Peyer's patch (tissue), 4 donors: ENCODE data around the gene EIF2B4. TPM values are rescaled to one million over a fixed set of nuclear protein-coding genes. Genes with fewer than 3 reads are reported as not detected.
A peak's percentile ranks its signal among the peaks of the same experiment; 100 is the strongest.

Experiments
- DNase-seq, 3 donors: peaks; one replicate each; pipeline ENCODE4 v3.0.0-alpha.2; 2017 to 2019
- H3K27ac ChIP-seq, 4 donors: fragments of 200-600 bp; sonication (generic); one replicate each; pipeline ENCODE4 v1.5.1; 2016 to 2019
- H3K27me3 ChIP-seq, 2 donors: fragments of 200-600 bp; sonication (generic); one replicate each; pipeline ENCODE4 v1.5.1; 2019
- H3K36me3 ChIP-seq, 3 donors: fragments of 200-600 bp; sonication (generic); one replicate each; pipeline ENCODE4 v1.5.1; 2016 to 2019
- H3K4me1 ChIP-seq, 4 donors: fragments of 200-600 bp; sonication (generic); one replicate each; pipeline ENCODE4 v1.5.1; 2016 to 2019
- H3K4me3 ChIP-seq, 4 donors: fragments of 200-600 bp; sonication (generic); 1 replicate in 3 of 4; 2 replicates in 1 of 4; pipeline ENCODE4 v1.5.1; 2016 to 2019; ENCODE audit warnings: mild to moderate bottlenecking in 1 of 4
- H3K9me3 ChIP-seq, 4 donors: fragments of 200-600 bp; sonication (generic); one replicate each; pipeline ENCODE4 v1.5.1; 2016 to 2019; ENCODE audit warnings: mild to moderate bottlenecking in 1 of 4
- POLR2A ChIP-seq, 2 donors: fragments of 450-650 bp; IDR thresholded peaks; one replicate each; pipeline ENCODE4 v1.5.1; 2017; ENCODE audit warnings: antibody characterized with exemption in 2 of 2, mild to moderate bottlenecking in 2 of 2, moderate library complexity in 2 of 2
- total RNA-seq, 4 donors: library from RNA; depleted of rRNA; stranded (reverse); fragments of >200 nt; gene quantifications; one replicate each; pipeline ENCODE4 v1.1.0, GENCODE V29; 2016
- TF ChIP-seq, protein P1 (sequence below), 6 experiments: fragments of 450-650 bp in 4 of 6; fragments of 200-600 bp in 2 of 6; sonication (generic) in 1 of 6; IDR thresholded peaks; one replicate each; pipeline ENCODE4 v1.5.1; 2017 to 2019; ENCODE audit warnings: antibody characterized with exemption in 6 of 6, mild to moderate bottlenecking in 3 of 6, moderate library complexity in 1 of 6

Gene EIF2B4
- total RNA-seq, 4 donors from 2014 or later = 19.8 to 47.0 (median 33.7) TPM

- no peak for DNase-seq
- TF ChIP-seq POLR2A (IDR thresholded peaks at IDR 0.05) = no peak
- TF ChIP-seq, protein P1, sequence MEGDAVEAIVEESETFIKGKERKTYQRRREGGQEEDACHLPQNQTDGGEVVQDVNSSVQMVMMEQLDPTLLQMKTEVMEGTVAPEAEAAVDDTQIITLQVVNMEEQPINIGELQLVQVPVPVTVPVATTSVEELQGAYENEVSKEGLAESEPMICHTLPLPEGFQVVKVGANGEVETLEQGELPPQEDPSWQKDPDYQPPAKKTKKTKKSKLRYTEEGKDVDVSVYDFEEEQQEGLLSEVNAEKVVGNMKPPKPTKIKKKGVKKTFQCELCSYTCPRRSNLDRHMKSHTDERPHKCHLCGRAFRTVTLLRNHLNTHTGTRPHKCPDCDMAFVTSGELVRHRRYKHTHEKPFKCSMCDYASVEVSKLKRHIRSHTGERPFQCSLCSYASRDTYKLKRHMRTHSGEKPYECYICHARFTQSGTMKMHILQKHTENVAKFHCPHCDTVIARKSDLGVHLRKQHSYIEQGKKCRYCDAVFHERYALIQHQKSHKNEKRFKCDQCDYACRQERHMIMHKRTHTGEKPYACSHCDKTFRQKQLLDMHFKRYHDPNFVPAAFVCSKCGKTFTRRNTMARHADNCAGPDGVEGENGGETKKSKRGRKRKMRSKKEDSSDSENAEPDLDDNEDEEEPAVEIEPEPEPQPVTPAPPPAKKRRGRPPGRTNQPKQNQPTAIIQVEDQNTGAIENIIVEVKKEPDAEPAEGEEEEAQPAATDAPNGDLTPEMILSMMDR (IDR thresholded peaks at IDR 0.05) = no peak
- no peaks in the 10 kb centered on the region for H3K9me3 ChIP-seq
- H3K4me3 ChIP-seq = peak overlapping the region; percentile 84 to 99 (median 92)
- no peaks in the 10 kb centered on the region for H3K27me3 ChIP-seq
- H3K27ac ChIP-seq = peak overlapping the region; percentile 76 to 91 (median 85)
- peaks cover 0 to 23% (median 3%) of the 10 kb centered on the region in 4 donors for H3K4me1 ChIP-seq
- H3K36me3 ChIP-seq = no peaks in the 10 kb centered on the region
These were observed 38.6 kb upstream of the EIF2B4 start for GRCh38 chr2:27408601-27409320.

DNA sequence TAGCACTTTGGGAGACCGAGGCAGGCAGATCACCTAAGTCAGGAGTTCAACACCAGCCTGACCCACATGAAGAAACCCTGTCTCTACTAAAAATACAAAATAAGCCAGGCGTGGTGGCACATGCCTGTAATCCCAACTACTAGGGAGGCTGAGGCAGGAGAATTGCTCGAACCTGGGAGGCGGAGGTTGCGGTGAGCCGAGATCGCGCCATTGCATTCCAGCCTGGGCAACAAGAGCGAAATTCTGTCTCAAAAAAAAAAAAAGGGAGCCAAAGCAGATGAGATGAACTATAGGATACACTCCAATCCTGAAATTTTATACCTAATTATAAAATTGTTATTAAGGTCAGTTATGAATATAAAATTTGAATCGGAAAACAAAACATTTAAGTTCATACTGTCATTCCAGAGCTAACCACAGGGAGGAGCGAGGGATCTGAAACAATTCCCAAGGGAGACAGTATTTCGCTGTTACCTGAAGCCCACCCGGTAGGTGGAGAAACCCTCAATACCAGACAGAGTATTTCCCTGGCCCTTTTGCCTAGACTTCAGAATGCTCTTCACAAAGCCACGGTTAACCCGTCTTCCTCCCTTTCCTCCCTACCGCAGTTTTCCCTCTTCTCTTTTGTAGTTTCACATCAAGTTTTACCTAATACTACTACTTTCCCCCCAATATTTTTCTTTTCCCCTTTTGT lies 37.8 kb upstream of the EIF2B4 start:
- no peaks in the 10 kb centered on the region for H3K9me3 ChIP-seq
- no peaks in the 10 kb centered on the region for H3K27me3 ChIP-seq
- DNase-seq = no peak
- no peak overlapping the region for H3K27ac ChIP-seq
- H3K4me1 ChIP-seq = peaks cover 0 to 23% (median 3%) of the 10 kb centered on the region in 4 donors
- H3K4me3 ChIP-seq = peak overlapping the region in 2 of 4 donors; percentile 98 to 99
- TF ChIP-seq, protein P1 (IDR thresholded peaks at IDR 0.05) = peak in 5 of 6 experiments; percentile 5 to 76 (median 67)
- TF ChIP-seq POLR2A (IDR thresholded peaks at IDR 0.05) = no peak
- no peaks in the 10 kb centered on the region for H3K36me3 ChIP-seq

GRCh38 chr2:27400348-27401135 lies 30.4 kb upstream of the EIF2B4 start:
- TF ChIP-seq, protein P1 (IDR thresholded peaks at IDR 0.05) = no peak
- no peak for TF ChIP-seq POLR2A (IDR thresholded peaks at IDR 0.05)
- no peaks in the 10 kb centered on the region for H3K27me3 ChIP-seq

DNA sequence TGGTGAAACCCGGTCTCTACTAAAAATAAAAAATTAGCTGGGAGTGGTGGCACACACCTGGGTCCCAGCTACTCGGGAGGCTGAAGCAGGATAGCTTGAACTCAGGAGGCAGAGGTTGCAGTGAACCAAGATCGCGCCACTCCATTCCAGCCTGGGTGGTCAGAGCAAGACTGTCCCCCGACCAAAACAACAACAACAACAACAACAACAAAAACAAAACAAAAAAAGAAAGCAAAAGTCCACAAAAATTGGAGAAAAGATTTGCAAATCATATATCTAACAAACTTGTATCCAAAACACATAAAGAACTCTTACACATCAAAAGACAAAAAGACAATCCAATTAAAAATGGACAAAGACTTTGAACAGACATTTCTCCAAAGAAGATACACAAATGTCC lies 28.8 kb upstream of the EIF2B4 start:
- H3K27me3 ChIP-seq = no peaks in the 10 kb centered on the region
- H3K4me1 ChIP-seq = no peaks in the 10 kb centered on the region
- TF ChIP-seq, protein P1 (IDR thresholded peaks at IDR 0.05) = no peak
- TF ChIP-seq POLR2A (IDR thresholded peaks at IDR 0.05) = no peak
- H3K36me3 ChIP-seq = no peaks in the 10 kb centered on the region
- H3K9me3 ChIP-seq = no peaks in the 10 kb centered on the region
- no peak overlapping the region for H3K27ac ChIP-seq
- DNase-seq = no peak
- H3K4me3 ChIP-seq = no peak overlapping the region

More at GRCh38 chr2:27400348-27401135, 30.4 kb upstream of the EIF2B4 start:
- no peaks in the 10 kb centered on the region for H3K36me3 ChIP-seq
- H3K4me1 ChIP-seq = no peaks in the 10 kb centered on the region
- DNase-seq = no peak
- H3K27ac ChIP-seq = no peak overlapping the region
- H3K9me3 ChIP-seq = no peaks in the 10 kb centered on the region
- no peak overlapping the region for H3K4me3 ChIP-seq

DNA sequence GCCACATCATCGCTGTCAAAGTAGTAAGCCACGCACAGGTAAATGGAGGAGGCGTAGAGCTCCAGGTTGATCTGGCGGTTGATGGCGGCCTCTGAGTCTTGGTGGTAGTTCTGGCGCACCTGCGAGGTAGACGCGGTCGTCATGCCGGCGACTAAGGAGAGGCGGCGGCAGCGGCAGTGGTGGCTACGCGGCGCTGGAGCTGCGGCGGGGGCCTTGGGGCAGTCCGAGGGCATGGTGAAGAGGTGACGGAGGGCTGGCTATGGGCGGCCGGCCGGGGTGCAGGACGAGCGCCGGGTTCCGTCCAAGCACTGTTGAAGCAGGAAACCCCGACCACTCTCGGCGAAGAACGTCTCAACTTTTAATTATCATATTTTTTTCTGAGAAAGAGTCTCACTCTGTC lies 23.1 kb upstream of the EIF2B4 start:
- Histone ChIP-seq H3K27ac (no peak overlapping the region), H3K36me3 (peaks cover 0 to 7% (median 0%) of the 10 kb centered on the region in 3 donors), H3K9me3 (no peaks in the 10 kb centered on the region), H3K4me3 (no peak overlapping the region), H3K4me1 (no peaks in the 10 kb centered on the region), H3K27me3 (no peaks in the 10 kb centered on the region)
- no peak for DNase-seq
- no peak for TF ChIP-seq POLR2A (IDR thresholded peaks at IDR 0.05)
- TF ChIP-seq, protein P1 (IDR thresholded peaks at IDR 0.05) = no peak
